AG10803 (cell line): Measurements from ENCODE around the gene EIF2S2.

Source experiments
- DNase-seq: peaks from one replicate; pipeline ENCODE4 v3.0.0; 2010; ENCODE audit warnings: low read depth
- H3K4me3 ChIP-seq: 2 replicates; pipeline ENCODE4 v1.5.1; 2011; ENCODE audit warnings: mild to moderate bottlenecking, low read length, control low read depth
- CTCF ChIP-seq: conservative IDR thresholded peaks from 2 replicates; pipeline ENCODE4 v1.5.1; 2011; ENCODE audit warnings: mild to moderate bottlenecking, low read length, control low read depth, inconsistent platforms

Gene EIF2S2

GRCh38 chr20:34084227-34084923 lies 27.7 kb downstream of the EIF2S2 start:
- DNase-seq, result no peak
- no peak overlapping the region for H3K4me3 ChIP-seq
- TF ChIP-seq CTCF, result no peak

GRCh38 chr20:34083781-34084180 lies 28.3 kb downstream of the EIF2S2 start:
- H3K4me3 ChIP-seq, result no peak overlapping the region
- no peak for DNase-seq
- no peak for TF ChIP-seq CTCF

- peak; percentile 21 for TF ChIP-seq CTCF
- DNase-seq, result peak; percentile 94
- H3K4me3 ChIP-seq, result no peak overlapping the region
Observed at GRCh38 chr20:34083137-34083536, 28.9 kb downstream of the EIF2S2 start.

- no peak for TF ChIP-seq CTCF
- H3K4me3 ChIP-seq, result no peak overlapping the region
- no peak for DNase-seq
Observed at GRCh38 chr20:34082232-34082887, 29.7 kb downstream of the EIF2S2 start.

- no peak overlapping the region for H3K4me3 ChIP-seq
- no peak for TF ChIP-seq CTCF
- DNase-seq, result no peak
Observed at GRCh38 chr20:34079818-34080217, 32.2 kb downstream of the EIF2S2 start.

GRCh38 chr20:34078540-34078939 lies 33.5 kb downstream of the EIF2S2 start:
- no peak for DNase-seq
- H3K4me3 ChIP-seq, result no peak overlapping the region
- no peak for TF ChIP-seq CTCF

GRCh38 chr20:34076952-34077351 lies 35.1 kb downstream of the EIF2S2 start:
- no peak for TF ChIP-seq CTCF
- no peak overlapping the region for H3K4me3 ChIP-seq
- no peak for DNase-seq
